K562 (cell line): ENCODE data around the gene GPRIN1. TPM values are rescaled to one million over a fixed set of nuclear protein-coding genes. Genes with fewer than 3 reads are reported as not detected.
A peak's percentile ranks its signal among the peaks of the same experiment; 100 is the strongest.

Experiments
- ATAC-seq: fragments of 200-7000 bp; cut with Tn5 transposase; 3 replicates; pipeline ENCODE4 v1.9.1; 2020; ENCODE audit warnings: moderate library complexity
- Bru-seq: library from RNA; stranded (reverse); fragments of 400-500 nt; gene quantifications from one replicate; lab custom pipeline; 2021; lab: Mats Ljungman, UMichigan
- BruChase-seq, 2 experiments: library from RNA; stranded (reverse); fragments of 400-500 nt; gene quantifications; one replicate each; lab custom pipeline; 2021; lab: Mats Ljungman, UMichigan
- BruUV-seq: library from RNA; stranded (reverse); fragments of 400-500 nt; replicated peaks from 2 replicates; lab custom pipeline; 2021; lab: Mats Ljungman, UMichigan
- CTCF ChIA-PET: fragments of 300-600 bp; formaldehyde crosslinking; extraction: SDS; loops from one replicate; lab custom pipeline; 2021; ENCODE audit warnings: low intra/inter-chr PET ratio; lab: Yijun Ruan, JAX
- POLR2A ChIA-PET: fragments of 300-600, 350-650 bp; sonication (Branson Sonifier 250); formaldehyde crosslinking; extraction: SDS; loops from one replicate; lab custom pipeline; 2021; ENCODE audit warnings: antibody characterized with exemption, inconsistent platforms; lab: Yijun Ruan, JAX
- DNase-seq, 4 experiments: peaks; one replicate each; pipeline versions ENCODE4 v3.0.0 to v3.0.0-alpha.2; 2011 to 2018; ENCODE audit warnings: low spot score in 3 of 4, mixed read lengths in 3 of 4; ENCODE audit errors: extremely low read depth in 1 of 4
- FAIRE-seq: peaks from 2 replicates; lab custom pipeline; 2011; peaks lifted over from hg19 to GRCh38; lab: Jason Lieb, UNC
- H2AFZ ChIP-seq: 2 replicates; pipeline ENCODE4 v1.6.0; 2011; ENCODE audit warnings: low read depth, low read length, control low read depth, inconsistent platforms
- H3K27ac ChIP-seq: fragments of 200-600 bp; 3 replicates; pipeline ENCODE4 v1.8.0; 2011; ENCODE audit warnings: low read depth, mild to moderate bottlenecking, control low read depth, inconsistent platforms, low read length, moderate library complexity, mixed read lengths; ENCODE audit errors: extremely low read depth
- H3K27me3 ChIP-seq, 2 experiments: fragments of 300-600 bp in 1 of 2; 2 replicates in 1 of 2; 3 replicates in 1 of 2; pipeline versions ENCODE4 v1.6.0 to v1.8.0; 2011; ENCODE audit warnings: inconsistent platforms in 2 of 2, low read length in 2 of 2, mild to moderate bottlenecking in 1 of 2, mixed read lengths in 1 of 2, moderate library complexity in 1 of 2; ENCODE audit not compliant: control insufficient read depth in 2 of 2, insufficient read depth in 2 of 2
- H3K36me3 ChIP-seq: fragments of 300-600 bp; 3 replicates; pipeline ENCODE4 v1.8.0; 2011; ENCODE audit warnings: mild to moderate bottlenecking, low read length, inconsistent platforms; ENCODE audit not compliant: control insufficient read depth, insufficient read depth
- H3K4me1 ChIP-seq, 2 experiments: fragments of 200-600 bp in 1 of 2; replicated peaks in 1 of 2; 2 replicates in 1 of 2; 3 replicates in 1 of 2; pipeline versions ENCODE4 v1.5.1 to v1.8.0; 2011; ENCODE audit warnings: inconsistent platforms in 2 of 2, low read length in 2 of 2, mild to moderate bottlenecking in 1 of 2, mixed read lengths in 1 of 2, moderate library complexity in 1 of 2; ENCODE audit not compliant: control insufficient read depth in 2 of 2, insufficient read depth in 2 of 2
- H3K4me2 ChIP-seq: 2 replicates; pipeline ENCODE4 v1.6.1; 2011; ENCODE audit warnings: low read length, control low read depth, inconsistent platforms, mixed read lengths; ENCODE audit not compliant: insufficient read depth
- H3K4me3 ChIP-seq: fragments of 200-600 bp; sonication (generic), shearing (Covaris generic); 2 replicates; pipeline ENCODE4 v1.5.1; 2016; ENCODE audit warnings: control low read depth, inconsistent platforms
- H3K79me2 ChIP-seq: fragments of 200-600 bp; 3 replicates; pipeline ENCODE4 v1.8.0; 2011; ENCODE audit warnings: low read length, inconsistent platforms; ENCODE audit not compliant: control insufficient read depth, insufficient read depth
- H3K9ac ChIP-seq, 2 experiments: 2 replicates each; pipeline versions ENCODE4 v1.6.0 to v1.6.1; 2011; ENCODE audit warnings: low read depth in 2 of 2, low read length in 2 of 2, control low read depth in 1 of 2, inconsistent platforms in 1 of 2, mild to moderate bottlenecking in 1 of 2, mixed read lengths in 1 of 2; ENCODE audit not compliant: insufficient read depth in 1 of 2
- H3K9me1 ChIP-seq: one replicate; pipeline ENCODE4 v1.6.0; 2011; ENCODE audit warnings: inconsistent platforms, mild to moderate bottlenecking, low read length, moderate library complexity; ENCODE audit not compliant: control insufficient read depth, insufficient read depth
- H3K9me3 ChIP-seq: replicated peaks from 2 replicates; pipeline ENCODE4 v1.5.1; 2011; ENCODE audit warnings: low read depth, low read length, inconsistent platforms; ENCODE audit not compliant: control insufficient read depth, insufficient read depth
- H4K20me1 ChIP-seq: replicated peaks from 2 replicates; pipeline ENCODE4 v1.6.1; 2011; ENCODE audit warnings: low read length, inconsistent platforms, mixed read lengths; ENCODE audit not compliant: control insufficient read depth, insufficient read depth
- ADNP ChIP-seq: fragments of 200-800 bp; sonication (Bioruptor generic); IDR thresholded peaks from 2 replicates; pipeline ENCODE4 v1.6.1; 2016; ENCODE audit warnings: missing genetic modification characterization, missing compliant biosample characterization
- ETV1 ChIP-seq: fragments of 450-650 bp; conservative IDR thresholded peaks from 2 replicates; pipeline ENCODE4 v1.6.1; 2016; ENCODE audit warnings: missing genetic modification characterization, control low read depth, low read depth, missing compliant biosample characterization
- GTF2A2 ChIP-seq: IDR thresholded peaks from 2 replicates; pipeline ENCODE4 v1.6.1; 2016; ENCODE audit warnings: mild to moderate bottlenecking, missing genetic modification characterization, missing compliant biosample characterization
- HNRNPL ChIP-seq: fragments of 200-400 bp; formaldehyde crosslinking; IDR thresholded peaks from 2 replicates; pipeline ENCODE4 v1.6.1; 2017; ENCODE audit warnings: low read depth, mild to moderate bottlenecking, low read length
- MECOM ChIP-seq: fragments of 250-450 bp; sonication (Bioruptor Pico); IDR thresholded peaks from 2 replicates; pipeline ENCODE4 v1.8.0; 2022; ENCODE audit warnings: inconsistent platforms
- NR3C1 ChIP-seq: sonication (generic); formaldehyde crosslinking; IDR thresholded peaks from 2 replicates; pipeline ENCODE4 v1.8.1; 2022; ENCODE audit warnings: missing genetic modification reagents
- RBM25 ChIP-seq: fragments of 200-400 bp; formaldehyde crosslinking; IDR thresholded peaks from 2 replicates; pipeline ENCODE4 v1.6.1; 2018; ENCODE audit warnings: low read length, low read depth, moderate library complexity; ENCODE audit not compliant: severe bottlenecking
- SRF ChIP-seq, 2 experiments: fragments of 250-450, 450-650 bp in 1 of 2; sonication (Bioruptor Pico) in 1 of 2; sonication (generic) in 1 of 2; formaldehyde crosslinking; IDR thresholded peaks; 2 replicates each; pipeline versions ENCODE4 v1.5.0 to v1.5.1; 2020 to 2022; ENCODE audit warnings: mild to moderate bottlenecking in 1 of 2, missing genetic modification reagents in 1 of 2
- TAL1 ChIP-seq: fragments of 450-650 bp; IDR thresholded peaks from 2 replicates; pipeline ENCODE4 v1.6.1; 2016; ENCODE audit warnings: mild to moderate bottlenecking
- ZBTB1 ChIP-seq: sonication (generic); formaldehyde crosslinking; IDR thresholded peaks from 2 replicates; pipeline ENCODE4 v1.8.1; 2023; ENCODE audit warnings: missing genetic modification reagents, low read depth, mild to moderate bottlenecking, borderline replicate concordance
- ZBTB11 ChIP-seq, 3 experiments: fragments of 200-800 bp in 1 of 3; fragments of 250-450 bp in 1 of 3; fragments of 450-650 bp in 1 of 3; sonication (Bioruptor Pico) in 1 of 3; sonication (Bioruptor generic) in 1 of 3; formaldehyde crosslinking in 1 of 3; IDR thresholded peaks; 2 replicates each; pipeline versions ENCODE4 v1.6.1 to v1.8.0; 2016 to 2022; ENCODE audit warnings: mild to moderate bottlenecking in 2 of 3, missing genetic modification characterization in 2 of 3, missing compliant biosample characterization in 1 of 3, moderate library complexity in 1 of 3
- ZNF140 ChIP-seq: fragments of 250-450 bp; sonication (Bioruptor Pico); IDR thresholded peaks from 2 replicates; pipeline ENCODE4 v1.8.0; 2021; ENCODE audit warnings: moderate library complexity, mild to moderate bottlenecking, inconsistent platforms
- WGBS: fragments of 100-300 bp; shearing (Covaris generic); methylation state at CpG from one replicate; pipeline ENCODE4 v1.1.6; 2016; ENCODE audit warnings: low coverage, mixed read lengths; ENCODE audit not compliant: insufficient coverage; ENCODE audit errors: missing lambda C conversion rate; 5-methylcytosine and 5-hydroxymethylcytosine counted together
- in situ Hi-C: fragments of 300-500 bp; cut with MboI; formaldehyde crosslinking; loops from 4 replicates; pipeline ENCODE4 v1.15.0; 2018; ENCODE audit warnings: inconsistent platforms, mixed read lengths
- intact Hi-C: fragments of 100-400 bp; cut with micrococcal nuclease; formaldehyde crosslinking; loops from 2 replicates; pipeline ENCODE4 v1.14.2; 2022
- long read RNA-seq, 3 experiments: library from polyadenylated mRNA in 2 of 3; library from RNA in 1 of 3; unstranded in 2 of 3; stranded (forward) in 1 of 3; transcript quantifications; one replicate each; pipeline ENCODE4 v2.0.0, GENCODE V29; 2019 to 2022
- polyA minus RNA-seq, 3 experiments: library from RNA; depleted of rRNA, polyadenylated mRNA; stranded (reverse); fragments of >200 nt; gene quantifications; 2 replicates each; pipeline ENCODE4 v1.2.3, GENCODE V29; 2011
- polyA plus RNA-seq, 8 experiments: library from polyadenylated mRNA; depleted of rRNA in 4 of 8; stranded (reverse) in 5 of 8; unstranded in 3 of 8; fragments of >200 nt; fragmentation: Nextera tagmentation in 2 of 8; fragmentation: Illumina TruSeq in 1 of 8; extraction: Ambion mirVana in 2 of 8; extraction: Trizol in 1 of 8; gene quantifications; 2 replicates each; pipeline versions ENCODE4 v1.2.1 to v1.2.3, GENCODE V29; 2011 to 2014; ENCODE audit warnings: inconsistent platforms in 1 of 8, missing spikeins in 1 of 8
- total RNA-seq, 7 experiments: library from RNA; depleted of rRNA in 6 of 7; stranded (reverse); fragments of >200 nt in 6 of 7; fragmentation: Illumina TruSeq in 2 of 7; extraction: Trizol in 2 of 7; gene quantifications; 2 replicates each; pipeline versions ENCODE4 v1.2.1 to v1.2.3, GENCODE V29; 2011 to 2021; ENCODE audit warnings: low replicate concordance in 1 of 7

The GPRIN1 gene
- total RNA-seq (2011; cell fraction: chromatin; rRNA removed; ENCODE audit: low replicate concordance): 4.6 and 13.9 TPM in 2 replicates
- total RNA-seq (2011; cell fraction: nucleolus; rRNA removed): 5.5 and 8.2 TPM in 2 replicates
- 3.7 and 4.8 TPM in 2 replicates for total RNA-seq (2011; cell fraction: nucleoplasm; rRNA removed)
- total RNA-seq (2014; rRNA removed) (8.8 and 10.4 TPM in 2 replicates), total RNA-seq (2014; rRNA removed; fragmentation: Illumina TruSeq; extraction: Trizol) (3.9 and 4.6 TPM in 2 replicates), total RNA-seq (2015; rRNA removed; fragmentation: Illumina TruSeq; extraction: Trizol) (4.4 and 4.7 TPM in 2 replicates), total RNA-seq (2021) (10.7 and 11.6 TPM in 2 replicates), polyA plus RNA-seq (2011; rRNA removed) (3.3 and 4.0 TPM in 2 replicates), polyA plus RNA-seq (2014; fragmentation: Illumina TruSeq; extraction: Trizol) (4.8 and 6.3 TPM in 2 replicates), polyA plus RNA-seq (2014; fragmentation: Nextera tagmentation; extraction: Ambion mirVana) (under 1 TPM; 0.15 to 0.22 TPM), polyA plus RNA-seq (2014; rRNA removed) (5.1 and 5.8 TPM in 2 replicates), polyA minus RNA-seq (2011; rRNA and poly(A)+ RNA removed) (3.8 and 5.3 TPM in 2 replicates), Bru-seq, nascent RNA (percentile 59 among the genes with signal in this experiment), BruChase-seq, experiment 1, labeled RNA remaining after a 2-hour chase (percentile 53 among the genes with signal in this experiment), BruChase-seq, experiment 2, labeled RNA remaining after a 6-hour chase (percentile 51 among the genes with signal in this experiment)
- 1.5 and 6.8 TPM in 2 replicates for polyA plus RNA-seq (2011; cell fraction: cytosol; rRNA removed)
- polyA plus RNA-seq (2011; cell fraction: nucleus; rRNA removed): 1.5 and 3.7 TPM in 2 replicates
- 3.5 and 4.6 TPM in 2 replicates for polyA plus RNA-seq (2012)
- polyA minus RNA-seq (2011; cell fraction: cytosol; rRNA and poly(A)+ RNA removed): 6.5 and 7.2 TPM in 2 replicates
- polyA minus RNA-seq (2011; cell fraction: nucleus; rRNA and poly(A)+ RNA removed): 2.0 and 2.7 TPM in 2 replicates
- long read RNA-seq, experiment 1, full-length matches to known transcripts: 7 of 40 reads
- long read RNA-seq, experiment 1, partial matches to known transcripts: 0 of 40 reads
- long read RNA-seq, experiment 1, other reads (novel, unspliced or antisense): 33 of 40 reads
- long read RNA-seq, experiment 2, full-length matches to known transcripts: 13 of 33 reads
- long read RNA-seq, experiment 2, partial matches to known transcripts: 0 of 33 reads
- long read RNA-seq, experiment 2, other reads (novel, unspliced or antisense): 20 of 33 reads
- long read RNA-seq, experiment 3, partial matches to known transcripts: 0 of 1 reads
- long read RNA-seq, experiment 3, other reads (novel, unspliced or antisense): 1 of 1 reads

GRCh38 chr5:176609724-176610434, at the start of gene GPRIN1:
Gene GPRIN1 (minus strand): TSS chr5:176610156. CDS start chr5:176599834, 10,322 bp downstream.
- peak within 1 kb of the TSS; percentile 56 to 91; a peak in 3 of 4 replicates for H3K9ac ChIP-seq
- no TSS peak for BruUV-seq
- peaks cover 23 to 30% of the 10 kb centered on the region in 2 experiments; a peak in 4 of 5 replicates for H3K4me1 ChIP-seq
- peak within 1 kb of the TSS; percentile 92 for H2AFZ ChIP-seq
- in situ Hi-C loops (no loop called here), intact Hi-C loops (loop anchor here (2.0 kb wide), 1 partner anchor 35 kb away; no protein-coding TSS in a partner anchor)
- H3K9me1 ChIP-seq: peaks cover 9% of the 10 kb centered on the region
- peaks cover 3% of the 10 kb centered on the region; the same call in 2 of the 3 replicates for H3K36me3 ChIP-seq
- H3K27ac ChIP-seq: peak within 1 kb of the TSS; percentile 62; the same call in 2 of the 3 replicates
- H3K79me2 ChIP-seq: peaks cover 2% of the 10 kb centered on the region; the same call in 1 of the 3 replicates
- 0% methylated on average over 4 of the region's 101 CpGs for WGBS
- peak within 1 kb of the TSS; percentile 63 for H3K4me3 ChIP-seq
- POLR2A ChIA-PET: interaction anchor here (0.7 kb wide), 1 partner anchor 8 kb away, joined by 3 read pairs; no protein-coding TSS in a partner anchor
- H4K20me1 ChIP-seq: peaks cover 34% of the 10 kb centered on the region
- FAIRE-seq: no peak
- H3K9me3 ChIP-seq: no peaks in the 10 kb centered on the region
- CTCF ChIA-PET: interaction anchor here (0.5 to 1.5 kb wide), 3 partner anchors 24 to 193 kb away, joined by 3 to 7 read pairs (median 5); partner anchors contain the start of gene CLTB
- DNase-seq: peak; percentile 83 to 95 (median 94)
- H3K4me2 ChIP-seq: peak within 1 kb of the TSS; percentile 83
- H3K27me3 ChIP-seq: peaks cover 0 to 6% of the 10 kb centered on the region in 2 experiments; a peak in 1 of 5 replicates
- peak; percentile 89 for ATAC-seq
- TF ChIP-seq NR3C1 (CRISPR knock-in tag) (no peak), ZNF140 (CRISPR knock-in tag) (no peak), ADNP (no peak), GTF2A2 (tag) (no peak), ETV1 (tag) (no peak), ZBTB1 (no peak), ZBTB11 (CRISPR knock-in tag; IDR thresholded peaks at IDR 0.05) (no peak), TAL1 (no peak), SRF (CRISPR knock-in tag; IDR thresholded peaks at IDR 0.05) (no peak), HNRNPL (no peak), RBM25 (peak; percentile 84), MECOM (no peak)
